Transverse colon (tissue), 4 donors: ENCODE measurements around the gene C20orf202. TPM values are rescaled to one million over a fixed set of nuclear protein-coding genes. Genes with fewer than 3 reads are reported as not detected.

Experiments used
- DNase-seq: peaks from one replicate; pipeline ENCODE4 v3.0.0-alpha.2; 2019
- H3K27ac ChIP-seq, 4 donors: fragments of 200-600 bp; sonication (generic); 2 replicates each; pipeline ENCODE4 v1.5.1; 2016 to 2018; ENCODE audit warnings: inconsistent platforms in 4 of 4
- H3K27me3 ChIP-seq: fragments of 200-600 bp; sonication (generic); 2 replicates; pipeline ENCODE4 v1.5.1; 2017; ENCODE audit warnings: inconsistent platforms
- H3K36me3 ChIP-seq, 4 donors: fragments of 200-600 bp; sonication (generic); 2 replicates each; pipeline ENCODE4 v1.5.1; 2017 to 2019; ENCODE audit warnings: inconsistent platforms in 4 of 4
- H3K4me1 ChIP-seq, 4 donors: fragments of 200-600 bp; sonication (generic); 2 replicates each; pipeline ENCODE4 v1.5.1; 2017 to 2020; ENCODE audit warnings: inconsistent platforms in 4 of 4
- H3K4me3 ChIP-seq, 4 donors: fragments of 200-600 bp; sonication (generic); 1 replicate in 1 of 4; 2 replicates in 3 of 4; pipeline versions ENCODE4 v1.5.1 to v1.6.1; 2017 to 2019; ENCODE audit warnings: inconsistent platforms in 4 of 4
- H3K9me3 ChIP-seq, 2 donors: fragments of 200-600 bp; sonication (generic); 2 replicates each; pipeline ENCODE4 v1.5.1; 2017 to 2019; ENCODE audit warnings: inconsistent platforms in 2 of 2
- EP300 ChIP-seq: sonication (generic); formaldehyde crosslinking; IDR thresholded peaks from one replicate; pipeline ENCODE4 v1.6.1; 2017; ENCODE audit warnings: antibody characterized with exemption, low read depth
- POLR2A ChIP-seq: fragments of 450-650 bp; IDR thresholded peaks from one replicate; pipeline ENCODE4 v1.6.1; 2016; ENCODE audit warnings: antibody characterized with exemption, mild to moderate bottlenecking, moderate library complexity
- POLR2AphosphoS5 ChIP-seq, 3 donors: sonication (generic); formaldehyde crosslinking; IDR thresholded peaks; one replicate each; pipeline ENCODE4 v1.6.1; 2016; ENCODE audit warnings: antibody characterized with exemption in 3 of 3
- WGBS, 2 donors: methylation state at CpG; one replicate each; pipeline ENCODE4 v1.1.5; 2018; ENCODE audit warnings: low coverage in 1 of 2; 5-methylcytosine and 5-hydroxymethylcytosine counted together
- in situ Hi-C, 4 donors: fragments of 200-750 bp; cut with MboI; loops; one replicate each; pipeline versions ENCODE4 v1.15.0 to v1.15.1; 2017; ENCODE audit warnings: low sequenced_read_pairs in 3 of 4, low pct_ligation_motif_present in 1 of 4, low pct_unique_long_range_greater_than_20kb in 1 of 4
- intact Hi-C: fragments of 100-400 bp; cut with DNase I; formaldehyde crosslinking; loops from one replicate; pipeline ENCODE4 v1.15.1; 2023; ENCODE audit warnings: low total_unique reads
- total RNA-seq, 4 donors: library from RNA; depleted of rRNA; stranded (reverse); fragments of >200 nt; gene quantifications; one replicate each; pipeline ENCODE4 v1.1.0, GENCODE V29; 2016
- TF ChIP-seq, protein P1 (sequence below), 5 experiments: fragments of 200-600 bp in 3 of 5; fragments of 450-650 bp in 2 of 5; sonication (generic) in 3 of 5; IDR thresholded peaks; 1 replicate in 2 of 5; 2 replicates in 3 of 5; pipeline ENCODE4 v1.5.1; 2016 to 2017; ENCODE audit warnings: antibody characterized with exemption in 5 of 5, inconsistent platforms in 3 of 5, mild to moderate bottlenecking in 2 of 5, moderate library complexity in 1 of 5

The C20orf202 gene
- total RNA-seq, 4 donors from 2014 or later: 0.32 to 0.55 TPM; not detected in 2

DNA sequence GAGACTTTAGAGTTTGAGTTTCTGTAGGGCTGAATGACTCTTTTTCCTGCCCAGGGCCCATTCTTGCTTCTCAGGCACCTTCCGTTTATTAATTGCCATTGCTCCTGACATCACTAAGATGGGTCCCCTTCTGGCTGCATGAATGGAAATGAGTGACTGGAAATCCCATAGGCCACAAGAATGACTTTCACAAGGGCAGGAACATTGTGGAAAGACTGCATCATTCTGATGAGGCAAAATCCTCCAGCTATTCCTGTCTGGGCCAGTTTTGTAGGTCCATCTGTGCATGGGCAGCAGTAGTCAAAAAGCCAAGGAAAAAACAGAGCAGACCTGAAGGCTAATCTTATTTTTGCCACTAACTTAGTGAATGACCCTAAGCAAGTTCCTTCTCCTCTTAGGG is 37.7 kb upstream of the C20orf202 start:
- WGBS, 2 donors: 93 to 100% methylated on average over 1 of the region's 1 CpG
- H3K36me3 ChIP-seq: peaks cover 0 to 66% (median 17%) of the 10 kb centered on the region in 4 donors

DNA sequence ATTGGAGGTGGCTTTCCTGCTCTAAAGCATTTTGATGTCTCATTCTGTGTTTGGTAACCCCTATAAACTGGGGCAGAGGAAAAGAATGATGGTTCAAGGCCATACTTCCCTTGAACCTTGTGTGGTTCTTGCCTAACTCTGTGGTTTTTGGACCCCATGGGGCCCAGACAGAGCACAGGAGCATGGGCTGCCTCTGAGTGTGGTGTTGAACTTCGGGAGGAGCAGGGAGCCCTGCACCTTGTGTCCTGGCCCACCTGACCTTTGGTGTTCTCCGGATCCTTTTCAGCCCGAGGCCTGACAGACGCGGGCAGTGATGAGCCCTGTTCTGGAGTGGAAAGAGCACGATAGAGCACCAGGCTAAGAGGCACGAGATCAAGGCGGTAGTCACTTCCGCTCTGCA is 37.3 kb upstream of the C20orf202 start:
- in situ Hi-C loops: no loop called here
- H3K36me3 ChIP-seq: peaks cover 0 to 66% (median 17%) of the 10 kb centered on the region in 4 donors

More for the DNA sequence above, 37.7 kb upstream of the C20orf202 start:
- TF ChIP-seq, protein P1, sequence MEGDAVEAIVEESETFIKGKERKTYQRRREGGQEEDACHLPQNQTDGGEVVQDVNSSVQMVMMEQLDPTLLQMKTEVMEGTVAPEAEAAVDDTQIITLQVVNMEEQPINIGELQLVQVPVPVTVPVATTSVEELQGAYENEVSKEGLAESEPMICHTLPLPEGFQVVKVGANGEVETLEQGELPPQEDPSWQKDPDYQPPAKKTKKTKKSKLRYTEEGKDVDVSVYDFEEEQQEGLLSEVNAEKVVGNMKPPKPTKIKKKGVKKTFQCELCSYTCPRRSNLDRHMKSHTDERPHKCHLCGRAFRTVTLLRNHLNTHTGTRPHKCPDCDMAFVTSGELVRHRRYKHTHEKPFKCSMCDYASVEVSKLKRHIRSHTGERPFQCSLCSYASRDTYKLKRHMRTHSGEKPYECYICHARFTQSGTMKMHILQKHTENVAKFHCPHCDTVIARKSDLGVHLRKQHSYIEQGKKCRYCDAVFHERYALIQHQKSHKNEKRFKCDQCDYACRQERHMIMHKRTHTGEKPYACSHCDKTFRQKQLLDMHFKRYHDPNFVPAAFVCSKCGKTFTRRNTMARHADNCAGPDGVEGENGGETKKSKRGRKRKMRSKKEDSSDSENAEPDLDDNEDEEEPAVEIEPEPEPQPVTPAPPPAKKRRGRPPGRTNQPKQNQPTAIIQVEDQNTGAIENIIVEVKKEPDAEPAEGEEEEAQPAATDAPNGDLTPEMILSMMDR (IDR thresholded peaks at IDR 0.05): no peak
- TF ChIP-seq POLR2AphosphoS5 (IDR thresholded peaks at IDR 0.05): no peak
- no peak for TF ChIP-seq EP300
- TF ChIP-seq POLR2A: no peak
- in situ Hi-C loops: no loop called here
- DNase-seq: no peak
- intact Hi-C loops: no loop called here
- Histone ChIP-seq H3K27me3 (no peaks in the 10 kb centered on the region), H3K4me3 (no peak overlapping the region), H3K4me1 (no peaks in the 10 kb centered on the region), H3K9me3 (no peaks in the 10 kb centered on the region), H3K27ac (no peak overlapping the region)

DNA sequence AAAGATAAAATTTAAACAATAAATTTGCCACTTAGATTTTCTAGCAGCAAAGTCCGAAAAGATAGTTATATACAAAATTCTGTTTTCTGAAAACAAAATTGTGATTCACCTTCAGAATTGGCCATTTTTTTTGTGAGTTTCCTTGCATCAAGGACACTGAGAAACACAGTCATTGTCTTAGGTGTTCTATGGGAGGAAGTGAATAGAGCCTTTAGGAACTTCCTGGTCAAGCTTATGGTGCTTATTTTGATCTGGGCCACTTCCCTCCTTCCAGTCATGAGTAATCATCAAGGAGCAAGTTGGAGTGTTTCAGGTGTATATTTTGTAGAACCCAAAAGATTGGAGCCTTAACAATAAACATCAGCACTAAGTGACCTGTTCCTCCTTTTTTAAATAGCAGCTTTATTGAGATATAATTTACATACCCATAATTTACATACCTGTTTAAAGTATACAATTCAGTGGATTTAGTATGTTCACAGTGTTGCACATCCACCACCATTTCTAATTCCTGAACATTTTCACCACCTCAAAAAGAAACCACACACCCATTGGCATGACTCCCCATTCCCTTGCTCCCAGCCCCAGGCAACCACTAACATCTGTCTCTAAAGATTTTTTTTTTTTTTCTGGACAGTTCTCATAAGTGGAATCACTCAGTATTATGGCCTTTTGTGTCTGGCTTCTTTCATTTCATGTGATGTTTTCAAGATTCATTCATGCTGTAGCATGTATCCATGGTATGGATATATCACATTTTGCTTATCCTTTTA is 36.1 kb upstream of the C20orf202 start:
- in situ Hi-C loops (no loop called here), intact Hi-C loops (no loop called here)
- H3K4me3 ChIP-seq: no peak overlapping the region
- H3K36me3 ChIP-seq: peaks cover 0 to 66% (median 17%) of the 10 kb centered on the region in 4 donors
- no peak overlapping the region for H3K27ac ChIP-seq
- TF ChIP-seq EP300: no peak
- TF ChIP-seq POLR2AphosphoS5 (IDR thresholded peaks at IDR 0.05): no peak
- TF ChIP-seq, protein P1 (IDR thresholded peaks at IDR 0.05): no peak
- no peak for TF ChIP-seq POLR2A
- 86 to 89% methylated on average over 1 of the region's 1 CpG for WGBS, 2 donors
- no peaks in the 10 kb centered on the region for H3K27me3 ChIP-seq
- no peak for DNase-seq
- no peaks in the 10 kb centered on the region for H3K9me3 ChIP-seq
- H3K4me1 ChIP-seq: no peaks in the 10 kb centered on the region

More for the DNA sequence above, 37.3 kb upstream of the C20orf202 start:
- Histone ChIP-seq H3K27ac (no peak overlapping the region), H3K27me3 (no peaks in the 10 kb centered on the region), H3K4me1 (no peaks in the 10 kb centered on the region), H3K9me3 (no peaks in the 10 kb centered on the region), H3K4me3 (no peak overlapping the region)
- intact Hi-C loops: no loop called here
- DNase-seq: no peak
- TF ChIP-seq, protein P1 (IDR thresholded peaks at IDR 0.05): no peak
- TF ChIP-seq POLR2AphosphoS5 (IDR thresholded peaks at IDR 0.05) (no peak), EP300 (no peak), POLR2A (no peak)
- WGBS, 2 donors: 97% methylated on average over 9 of the region's 9 CpGs; no CpG with 5 or more reads in 1 of the 2 donors

DNA sequence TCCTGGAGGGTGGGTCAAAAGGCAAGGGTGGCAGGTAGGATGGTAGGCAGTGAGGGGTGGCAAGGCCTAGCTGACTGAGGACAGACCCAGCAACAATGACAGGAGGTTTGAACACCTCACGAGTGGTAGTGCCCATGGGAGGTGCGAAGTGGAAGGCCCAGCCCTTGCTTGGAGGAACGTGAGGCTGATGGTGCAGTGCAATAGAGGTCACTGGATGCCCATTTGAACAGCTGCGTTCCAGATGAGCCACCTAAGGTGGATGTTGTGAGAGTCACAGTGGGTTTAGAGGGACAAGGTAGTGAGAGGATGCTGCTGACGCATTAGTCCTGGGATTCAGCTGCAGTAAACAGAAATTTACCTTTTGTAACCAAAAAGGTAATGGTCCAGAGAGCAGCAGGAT is 34.0 kb upstream of the C20orf202 start:
- H3K36me3 ChIP-seq: peaks cover 0 to 53% (median 16%) of the 10 kb centered on the region in 4 donors
- H3K9me3 ChIP-seq: no peaks in the 10 kb centered on the region
- no peaks in the 10 kb centered on the region for H3K27me3 ChIP-seq
- DNase-seq: no peak
- H3K4me1 ChIP-seq: no peaks in the 10 kb centered on the region
- WGBS, 2 donors: 94 to 97% methylated on average over 5 of the region's 5 CpGs
- intact Hi-C loops (no loop called here), in situ Hi-C loops (no loop called here)
- H3K27ac ChIP-seq: no peak overlapping the region
- TF ChIP-seq, protein P1 (IDR thresholded peaks at IDR 0.05): no peak
- TF ChIP-seq EP300: no peak
- no peak for TF ChIP-seq POLR2A
- no peak for TF ChIP-seq POLR2AphosphoS5 (IDR thresholded peaks at IDR 0.05)
- H3K4me3 ChIP-seq: no peak overlapping the region
